T-helper 1 cell treated with Interleukin-12 subunit alpha and Interleukin-12 subunit beta and Interleukin-4 antibody, amounts not matched to agents 30 ng/mL and 1 ng/mL, for 36 hours (primary cell): ENCODE data around the gene BCAR1. TPM values are rescaled to one million over a fixed set of nuclear protein-coding genes. Genes with fewer than 3 reads are reported as not detected.
"Not testable (repeated sequence)": the region's sequence is repeated elsewhere in the genome, so short reads cannot be mapped to it uniquely, and the experiment has no call there.

Experiments
- intact Hi-C: fragments of 100-400 bp; cut with micrococcal nuclease; formaldehyde crosslinking; loops from one replicate; pipeline ENCODE4 v1.15.1; 2024
- total RNA-seq: library from RNA; stranded (reverse); gene quantifications from 2 replicates; pipeline ENCODE4 v1.2.3, GENCODE V29; 2022

Gene BCAR1
- total RNA-seq, 1 donor from 2014 or later, result not detected

DNA sequence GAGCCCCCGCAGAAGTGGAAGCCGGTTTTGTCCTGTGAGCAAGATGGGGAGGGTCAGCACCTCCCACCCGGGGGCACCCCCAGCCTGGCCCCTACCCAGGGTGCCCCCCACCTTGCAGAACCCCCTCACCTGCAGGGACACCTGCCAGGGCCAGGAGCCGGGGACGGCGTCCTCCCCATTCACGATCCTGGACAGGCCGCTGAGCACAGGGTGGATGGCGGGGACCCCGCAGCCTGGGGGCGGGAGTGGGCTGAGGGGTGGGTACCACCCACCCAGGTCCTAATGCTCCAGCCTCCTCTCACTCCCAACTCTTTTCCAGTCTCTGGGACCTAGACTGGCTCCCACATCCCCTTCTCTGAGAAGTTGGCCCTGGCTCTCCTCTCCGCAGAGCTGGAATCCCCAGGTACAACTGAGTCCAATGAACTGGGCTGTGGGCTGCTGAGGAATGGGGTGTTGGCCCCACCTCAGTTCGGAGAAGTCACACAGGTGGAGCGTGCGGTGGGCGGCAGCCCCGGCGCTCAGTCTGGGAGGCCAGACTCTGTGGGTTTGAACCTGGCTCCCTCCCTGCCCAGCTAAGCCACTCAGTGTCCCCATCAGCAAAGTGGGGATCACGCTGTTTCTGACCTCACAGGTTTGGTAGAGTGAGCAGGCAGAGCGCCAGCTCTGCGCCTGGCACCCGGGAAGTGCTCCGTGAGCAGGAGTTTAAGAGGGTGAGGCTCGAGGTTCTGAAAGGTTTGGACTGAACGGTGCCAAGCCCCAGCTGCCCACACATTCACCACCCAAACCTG lies 45.3 kb downstream of the BCAR1 start:
- intact Hi-C loops, result not testable (repeated sequence)

DNA sequence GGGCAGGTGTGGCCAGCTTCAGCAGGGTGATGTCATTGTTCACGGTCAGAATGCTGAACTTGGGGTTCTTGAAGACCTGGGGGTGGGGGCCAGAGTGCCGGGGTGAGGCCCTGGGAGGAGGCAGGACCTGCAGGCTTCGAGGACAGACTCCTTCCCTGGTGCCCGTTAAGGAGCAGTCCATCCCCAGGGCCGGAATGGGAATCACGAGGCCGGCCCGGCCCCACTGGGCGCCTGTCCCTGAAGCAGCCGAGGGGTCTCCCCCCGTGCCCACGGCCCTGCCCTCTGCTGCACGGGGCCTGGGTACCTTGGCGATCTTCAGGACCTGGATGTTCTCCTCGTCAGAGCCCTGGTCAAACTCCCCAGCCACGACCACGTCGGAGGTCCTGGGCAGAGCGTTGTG lies 46.0 kb downstream of the BCAR1 start:
- intact Hi-C loops, result not testable (repeated sequence)

GRCh38 chr16:75204905-75205304 lies 46.5 kb downstream of the BCAR1 start:
- intact Hi-C loops, result not testable (repeated sequence)

DNA sequence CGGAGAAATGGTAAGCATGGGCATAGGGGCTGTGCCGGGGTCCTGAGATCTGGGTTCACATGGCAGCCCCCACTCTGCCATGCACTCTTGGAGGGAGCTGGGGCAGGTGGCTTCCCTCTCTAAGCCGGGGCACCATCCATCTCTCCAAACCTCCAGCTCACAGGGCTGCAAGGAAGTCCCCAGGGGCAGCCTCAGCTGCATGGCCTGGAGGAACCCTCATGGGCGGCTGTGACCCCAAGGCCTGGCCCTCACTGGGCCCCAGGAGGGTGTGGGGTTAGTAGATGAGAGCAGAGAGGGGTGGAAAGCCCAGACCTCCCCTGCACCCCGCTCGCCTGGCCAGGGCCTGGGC lies 47.0 kb downstream of the BCAR1 start:
- intact Hi-C loops, result no loop called here

DNA sequence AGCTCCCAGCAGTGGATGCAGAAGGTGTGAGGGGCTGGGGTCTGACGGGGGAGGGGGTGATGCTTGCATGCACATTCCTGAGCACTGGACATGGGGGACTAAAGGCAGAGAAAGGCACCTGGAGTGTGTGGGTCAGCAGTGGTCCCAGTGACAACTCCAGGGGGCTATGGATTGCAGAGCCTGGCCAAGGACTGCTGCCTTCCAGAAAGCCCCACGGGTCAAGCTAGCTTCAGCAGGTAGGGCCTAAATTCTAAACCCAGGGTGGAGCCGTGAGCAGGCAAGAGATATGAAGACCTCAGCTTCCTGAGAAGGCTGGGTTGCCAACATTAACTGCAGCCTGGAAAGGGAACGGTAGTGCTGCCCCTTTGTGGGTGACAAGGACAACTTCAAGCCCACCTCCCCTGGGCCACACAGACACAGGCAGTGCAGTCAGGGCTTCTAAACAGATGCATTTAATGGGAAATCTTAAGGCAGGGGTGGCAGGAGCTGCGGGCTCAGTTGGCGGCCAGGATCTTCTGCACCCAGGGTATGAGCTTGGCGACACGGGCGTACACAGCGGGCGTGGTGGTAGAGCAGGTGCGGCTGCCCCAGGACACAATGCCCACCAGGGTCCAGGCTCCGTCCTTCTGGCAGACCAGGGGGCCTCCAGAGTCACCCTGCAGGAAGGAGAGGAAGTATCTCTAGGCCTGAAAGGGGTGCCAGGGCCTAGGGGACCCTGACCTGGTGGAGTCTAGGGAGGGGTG lies 47.6 kb downstream of the BCAR1 start:
- intact Hi-C loops, result no loop called here

GRCh38 chr16:75203096-75203495 lies 48.3 kb downstream of the BCAR1 start:
- intact Hi-C loops, result no loop called here

DNA sequence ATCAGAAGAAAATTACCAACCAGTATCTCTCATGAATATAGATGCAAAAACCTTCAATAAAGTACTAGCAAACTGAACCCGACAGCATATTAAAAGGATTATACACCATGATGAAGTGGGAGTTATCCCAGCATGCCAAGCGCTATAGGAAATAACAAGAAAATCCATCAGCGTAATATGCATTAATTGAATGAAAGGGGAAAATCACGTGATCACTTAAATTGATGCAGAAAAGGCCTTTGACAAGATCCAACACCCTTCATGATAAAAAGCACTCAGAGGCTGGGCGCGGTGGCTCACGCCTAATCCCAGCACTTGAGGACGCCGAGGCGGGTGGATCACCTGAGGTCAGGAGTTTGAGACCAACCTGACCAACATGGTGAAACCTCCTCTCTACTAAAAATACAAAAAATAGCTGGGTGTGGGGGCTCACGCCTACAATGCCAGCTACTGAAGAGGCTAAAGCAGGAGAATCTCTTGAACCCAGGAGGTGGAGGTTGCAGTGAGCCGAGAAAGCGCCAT lies 49.3 kb downstream of the BCAR1 start:
- intact Hi-C loops, result no loop called here

GRCh38 chr16:75198135-75198600 lies 53.3 kb downstream of the BCAR1 start:
- intact Hi-C loops, result loop anchor here (5.0 kb wide), 2 partner anchors 369 to 386 kb away; partner anchors contain the start of gene GABARAPL2

DNA sequence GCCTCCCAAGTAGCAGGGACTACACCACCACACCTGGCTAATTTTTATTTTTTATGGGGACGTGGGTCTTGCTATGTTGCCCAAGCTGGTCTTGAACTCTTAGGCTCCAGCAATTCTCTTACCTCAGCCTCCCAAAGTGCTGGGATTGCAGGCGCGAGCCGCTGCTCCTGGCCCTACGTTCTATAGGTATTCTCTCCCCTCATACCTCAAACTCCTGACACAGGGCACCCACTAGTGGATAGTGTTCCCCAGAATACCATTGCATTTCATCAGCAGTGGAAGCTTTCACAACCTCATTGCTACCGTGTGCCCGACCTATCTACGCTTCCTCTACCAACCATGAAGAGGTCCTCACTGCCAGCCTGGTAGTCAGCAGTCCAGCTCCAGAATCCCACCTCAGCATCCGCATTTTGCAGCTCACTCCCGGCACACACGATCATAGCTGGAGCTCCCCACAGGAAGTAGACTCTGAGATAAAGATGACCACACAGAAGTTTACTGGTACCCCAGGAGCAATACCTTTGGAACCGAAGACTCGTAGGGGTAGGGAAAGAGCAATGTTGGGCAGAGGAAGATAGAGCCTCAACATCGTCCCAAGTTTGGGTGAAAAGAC lies 53.8 kb downstream of the BCAR1 start:
- intact Hi-C loops, result loop anchor here (5.0 kb wide), 2 partner anchors 370 to 385 kb away; partner anchors contain the start of gene GABARAPL2

DNA sequence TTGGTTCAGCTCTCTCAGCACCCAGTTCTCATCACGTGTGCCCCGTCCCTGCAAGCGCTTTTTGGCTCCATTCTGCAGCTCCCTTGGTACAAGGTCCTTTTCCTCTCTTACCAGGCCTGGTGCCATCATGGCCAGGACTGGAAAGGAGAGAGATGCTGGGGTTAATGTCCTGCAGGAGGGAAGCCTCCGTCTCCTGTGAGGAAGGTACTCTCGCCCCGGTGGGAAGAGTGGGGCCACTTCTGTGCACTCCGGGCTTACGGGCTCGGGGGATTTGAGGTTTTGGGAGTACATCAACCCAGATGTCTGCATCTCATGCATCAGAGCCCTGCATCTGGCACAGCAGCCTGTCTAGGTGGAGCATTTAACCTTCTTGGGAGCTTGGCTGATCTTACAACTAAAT lies 54.6 kb downstream of the BCAR1 start:
- intact Hi-C loops, result loop anchor here (5.0 kb wide), 2 partner anchors 370 to 385 kb away; partner anchors contain the start of gene GABARAPL2

GRCh38 chr16:75195811-75196790 lies 55.3 kb downstream of the BCAR1 start:
- intact Hi-C loops, result loop anchor here (5.0 kb wide), 2 partner anchors 371 to 384 kb away; partner anchors contain the start of gene GABARAPL2

GRCh38 chr16:75193730-75194444 lies 57.5 kb downstream of the BCAR1 start:
- intact Hi-C loops, result no loop called here

DNA sequence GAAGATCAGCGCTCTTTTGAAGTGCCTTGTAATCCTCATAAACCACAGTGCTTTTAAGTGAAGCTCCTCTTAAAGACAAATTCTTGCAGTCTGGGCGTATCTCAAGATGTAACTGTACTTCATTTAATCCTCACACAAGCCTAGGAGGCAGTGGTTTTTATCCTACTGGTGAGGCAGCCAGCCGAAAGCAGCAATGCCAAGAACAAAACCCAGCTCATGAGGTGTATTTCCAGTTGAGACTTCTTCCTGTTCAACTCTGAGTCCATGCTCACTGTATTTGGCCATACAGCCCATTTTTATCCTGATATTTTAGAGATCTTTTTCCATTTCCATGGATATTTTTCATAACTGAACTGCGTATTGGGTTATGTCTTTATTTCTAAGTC lies 58.2 kb downstream of the BCAR1 start:
- intact Hi-C loops, result no loop called here

GRCh38 chr16:75192606-75193264 lies 58.7 kb downstream of the BCAR1 start:
- intact Hi-C loops, result no loop called here

DNA sequence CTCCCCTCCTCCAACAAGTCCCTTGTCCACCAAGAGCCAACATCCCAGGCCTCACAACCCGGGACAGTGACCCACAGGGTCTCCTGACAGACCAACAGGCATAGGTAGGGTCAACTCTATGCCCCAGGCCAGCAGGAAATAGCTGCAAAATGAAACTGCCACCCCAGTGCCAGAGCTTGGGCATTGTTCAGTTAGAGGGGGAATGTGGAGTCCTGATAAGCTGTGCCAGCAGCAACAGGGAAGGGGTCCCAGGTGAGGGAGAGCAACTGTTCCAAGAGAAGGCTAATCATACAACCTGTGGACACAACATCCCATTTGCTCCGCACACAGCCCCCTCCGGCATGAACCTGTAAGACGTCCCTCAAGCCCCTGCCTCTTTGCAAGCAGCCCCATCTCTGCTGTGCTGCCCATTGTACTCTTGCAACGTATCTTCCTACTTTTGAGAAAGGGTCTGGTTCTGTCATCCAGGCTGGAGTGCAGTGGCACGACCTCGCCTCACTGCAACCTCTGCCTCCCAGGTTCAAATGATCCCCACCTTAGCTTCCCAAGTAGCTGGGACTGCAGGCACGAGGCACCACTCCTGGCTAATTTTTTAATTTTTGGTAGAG lies 61.7 kb downstream of the BCAR1 start:
- intact Hi-C loops, result no loop called here

GRCh38 chr16:75188832-75189477 lies 62.5 kb downstream of the BCAR1 start:
- intact Hi-C loops, result no loop called here

DNA sequence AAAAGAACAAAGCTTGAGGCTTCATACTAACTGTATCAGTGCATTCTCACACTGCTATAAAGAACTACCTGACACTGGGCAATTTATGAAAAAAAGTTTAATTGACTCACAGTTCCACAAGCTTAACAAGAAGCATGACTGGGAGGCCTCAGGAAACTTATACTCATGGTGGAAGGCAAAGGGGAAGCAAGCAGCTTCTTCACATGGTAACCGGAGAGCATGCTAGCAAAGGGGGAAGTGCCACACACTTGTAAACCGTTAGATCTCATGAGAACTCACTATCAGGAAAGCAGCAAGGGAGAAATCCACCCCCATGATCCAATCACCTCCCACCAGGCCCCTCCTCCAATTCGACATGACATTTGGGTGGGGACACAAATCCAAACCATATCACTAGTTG lies 69.8 kb downstream of the BCAR1 start:
- intact Hi-C loops, result no loop called here

- intact Hi-C loops, result no loop called here
Observed at GRCh38 chr16:75179208-75179607, 72.2 kb downstream of the BCAR1 start.
